GM18909 (cell line): Measurements from ENCODE around the gene FKBP3.
"Not testable (repeated sequence)": the region's sequence is repeated elsewhere in the genome, so short reads cannot be mapped to it uniquely, and the experiment has no call there.

Source experiments
- ATAC-seq: cut with Tn5 transposase; IDR thresholded peaks from one replicate; pipeline ENCODE4 v1.9.1; 2021; ENCODE audit warnings: mild to moderate bottlenecking; ENCODE audit not compliant: unreplicated experiment, poor library complexity

The FKBP3 gene

GRCh38 chr14:45118594-45118993, 15.7 kb downstream of the FKBP3 start:
- ATAC-seq: no peak

DNA sequence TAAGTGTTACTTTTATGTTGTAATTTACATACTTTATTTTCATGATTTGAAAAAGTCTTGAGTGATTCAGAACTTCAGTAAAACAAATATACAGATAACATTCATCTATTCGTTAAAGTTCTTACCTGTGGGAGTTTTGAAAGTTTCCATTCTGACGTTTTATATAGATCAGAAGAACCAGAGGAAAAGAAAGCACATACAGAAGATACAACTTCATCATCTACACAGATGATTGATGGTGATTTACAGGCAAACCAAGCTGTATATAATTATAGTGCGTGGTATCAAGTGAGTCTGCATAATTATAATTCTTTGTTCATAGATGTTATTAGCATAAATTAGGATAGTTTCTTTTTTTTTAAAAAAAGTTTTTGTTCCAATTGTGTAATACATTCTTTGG, 20.0 kb downstream of the FKBP3 start:
- ATAC-seq: no peak

DNA sequence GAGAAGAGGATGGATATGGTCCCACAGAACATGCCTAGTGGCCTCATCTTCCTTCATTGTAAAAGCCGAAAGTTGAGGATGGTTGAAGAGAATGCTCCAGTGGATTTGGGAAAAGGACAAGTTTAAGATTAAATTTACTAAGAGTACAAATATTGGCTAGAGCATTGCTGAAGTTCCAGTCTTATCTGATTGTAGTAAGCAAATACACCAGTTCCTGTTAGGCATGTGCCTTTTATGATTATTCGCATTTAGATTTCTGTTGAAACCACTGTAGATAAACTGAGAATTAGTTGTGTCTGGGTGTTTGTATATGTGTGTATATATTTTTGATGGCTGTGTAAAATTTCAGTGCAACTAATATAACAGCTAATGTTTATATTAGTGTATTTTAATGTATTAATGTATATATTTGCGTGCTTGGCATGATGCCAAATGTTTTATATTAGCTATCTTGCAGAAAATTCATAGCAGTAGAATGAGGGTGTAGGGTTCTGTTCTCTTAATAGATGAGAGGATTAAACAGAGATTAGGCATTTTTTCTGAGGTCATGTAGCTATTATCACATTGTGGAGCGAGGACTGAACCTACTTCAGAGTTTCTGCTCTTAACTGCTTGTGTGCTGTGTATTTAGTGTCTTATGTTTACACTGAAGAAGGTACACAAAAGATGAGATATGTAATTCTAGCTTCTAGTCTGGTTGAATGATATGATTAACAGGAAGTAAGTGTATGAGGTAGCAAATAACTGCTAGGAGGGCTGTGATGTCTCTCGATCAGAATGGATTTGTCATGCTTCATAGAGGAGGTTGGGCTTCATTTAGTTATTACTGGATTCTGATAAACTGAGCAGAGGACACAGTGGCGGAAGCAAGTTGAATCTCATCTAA, 21.1 kb downstream of the FKBP3 start:
- ATAC-seq: no peak

DNA sequence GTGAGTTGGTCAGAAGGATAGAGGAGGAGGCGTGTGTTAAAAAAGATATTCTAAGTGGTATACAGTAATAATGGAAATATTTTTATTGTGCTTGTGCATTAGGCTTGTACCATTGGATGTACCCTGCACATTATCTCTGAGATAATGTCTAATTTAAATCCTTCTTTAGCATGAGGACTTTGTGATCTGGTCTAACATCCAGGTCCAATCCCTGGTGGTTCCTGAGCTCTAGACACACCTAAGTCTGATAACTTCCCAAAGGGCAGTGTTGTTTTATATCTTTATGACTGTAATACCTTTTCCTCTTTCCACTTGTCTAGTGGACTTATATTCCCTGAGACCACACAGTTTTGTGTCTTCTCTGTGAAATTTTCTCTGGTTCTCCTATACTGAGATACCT, 29.7 kb downstream of the FKBP3 start:
- ATAC-seq: no peak

DNA sequence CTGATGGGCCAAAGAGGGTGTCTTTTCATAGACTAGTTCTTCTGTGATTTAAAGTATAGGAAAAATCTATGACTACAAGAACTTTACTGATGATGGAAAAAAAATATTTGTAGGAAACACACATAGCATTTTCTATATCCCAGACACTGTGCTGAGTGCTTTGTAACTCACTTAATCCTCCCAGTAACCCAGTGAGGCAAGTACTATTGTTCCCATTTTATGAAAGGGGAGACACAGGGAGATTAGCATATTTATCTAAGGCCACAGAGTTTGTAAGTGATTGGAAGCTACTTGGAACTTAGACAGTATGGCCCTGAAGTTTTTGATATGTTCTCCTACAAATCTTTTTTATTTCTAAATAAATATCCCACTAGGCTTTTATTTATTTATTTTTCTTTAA, 30.5 kb downstream of the FKBP3 start:
- no peak for ATAC-seq

DNA sequence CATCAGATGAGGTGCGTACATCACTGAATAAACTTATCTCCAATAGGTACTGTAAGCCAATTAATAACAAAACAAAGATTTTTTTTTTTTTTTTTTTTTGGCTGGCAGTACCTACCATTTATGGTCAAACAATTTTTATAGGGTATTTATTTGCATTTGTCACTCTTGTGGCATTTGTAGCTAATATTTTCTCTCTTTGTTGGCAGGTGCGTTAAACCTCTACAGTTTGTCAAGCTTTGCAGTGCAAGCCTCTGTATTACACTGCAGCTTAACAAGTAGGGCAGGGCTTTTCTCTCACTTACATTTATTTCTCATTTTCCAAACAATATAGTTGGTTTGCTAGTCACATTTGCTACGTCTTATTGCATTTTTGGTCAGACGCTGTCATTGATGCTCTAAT, 38.1 kb downstream of the FKBP3 start:
- ATAC-seq: no peak

- ATAC-seq: no peak
These were observed 39.1 kb downstream of the FKBP3 start for GRCh38 chr14:45095143-45095542.

DNA sequence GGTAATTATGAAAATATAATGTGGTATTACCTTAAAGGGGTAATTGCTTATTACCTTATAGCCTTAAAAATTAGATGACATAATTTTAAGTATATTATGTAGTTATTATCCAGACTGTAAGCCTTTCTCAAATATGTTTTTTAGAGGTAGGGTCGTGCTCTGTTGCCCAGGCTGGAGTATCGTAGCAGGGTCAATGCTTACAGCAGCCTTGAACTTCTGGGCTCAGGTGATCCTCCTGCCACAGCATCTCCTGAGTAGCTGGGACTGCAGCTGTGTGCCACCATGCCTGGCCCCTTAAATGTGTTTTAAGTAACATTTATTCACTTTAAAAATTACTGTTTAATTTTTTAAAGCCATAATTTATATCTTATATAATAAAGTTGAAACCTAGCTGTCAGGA, 40.0 kb downstream of the FKBP3 start:
- no peak for ATAC-seq

DNA sequence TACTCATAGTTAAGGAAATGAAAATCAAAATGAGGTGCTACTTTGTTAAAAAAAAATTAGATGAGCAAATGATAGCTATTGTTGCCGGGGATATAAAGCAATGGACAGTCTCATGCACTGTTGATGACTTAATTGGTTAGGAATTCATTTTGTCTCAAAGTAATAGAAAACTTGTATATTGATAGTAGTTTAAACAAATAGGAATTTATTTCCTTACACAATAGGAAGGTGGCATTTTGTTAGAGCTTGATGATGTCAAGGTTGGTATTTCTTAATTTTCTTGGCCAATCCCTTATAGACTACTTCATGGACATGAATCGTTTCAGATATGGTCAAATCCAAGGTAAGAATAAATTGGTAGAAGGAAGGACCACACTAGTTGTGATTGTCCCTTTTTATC, 42.6 kb downstream of the FKBP3 start:
- ATAC-seq: no peak

DNA sequence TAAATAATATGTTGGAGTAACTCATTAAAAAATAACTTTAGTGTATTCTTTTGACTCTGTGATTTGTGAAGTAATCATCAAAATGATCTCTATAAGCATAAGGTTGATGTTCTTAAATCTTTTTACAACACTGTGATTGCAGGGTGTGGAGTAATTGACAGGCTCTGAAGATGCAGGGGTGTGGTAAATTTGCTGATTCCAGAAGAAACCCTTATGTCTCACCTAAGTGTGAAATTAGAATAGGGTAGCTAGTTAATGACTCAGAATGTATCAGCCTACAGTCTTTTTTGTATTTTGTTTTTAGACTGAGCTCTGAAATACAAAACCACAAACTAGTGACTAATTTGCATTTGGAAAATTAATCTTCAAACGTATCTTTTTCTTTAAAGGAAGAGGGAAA, 44.5 kb downstream of the FKBP3 start:
- ATAC-seq: peak; percentile 80

DNA sequence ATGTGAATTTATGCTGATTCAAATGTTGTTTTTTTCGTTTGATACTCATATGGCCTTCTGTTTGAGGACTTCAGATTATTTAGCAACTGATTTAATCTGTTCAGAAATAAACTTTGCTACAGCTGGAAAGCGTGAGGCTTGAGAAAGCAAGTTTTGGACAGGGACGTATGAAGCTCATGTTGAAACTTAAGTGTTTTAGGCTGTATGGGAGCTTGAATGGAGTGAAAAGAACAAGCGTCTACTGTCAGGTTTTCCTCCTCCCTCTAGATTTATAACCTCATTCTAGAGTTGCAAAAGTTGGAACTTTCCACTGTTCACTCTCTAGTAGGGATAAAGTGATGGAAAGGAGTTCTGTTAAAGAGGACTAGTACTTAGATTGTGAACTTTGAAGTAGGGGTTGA, 49.3 kb downstream of the FKBP3 start:
- no peak for ATAC-seq

GRCh38 chr14:45083976-45084722, 50.1 kb downstream of the FKBP3 start, which contains the start of gene PRPF39:
Gene PRPF39, plus strand, starts transcription at chr14:45084116. Its CDS starts 11,124 bp downstream, at chr14:45095240.
- peak; percentile 89 for ATAC-seq

GRCh38 chr14:45083617-45083975, 50.7 kb downstream of the FKBP3 start:
- ATAC-seq: no peak

- ATAC-seq: no peak
These were observed 51.9 kb downstream of the FKBP3 start for GRCh38 chr14:45082420-45082819.

GRCh38 chr14:45081096-45081495, 53.2 kb downstream of the FKBP3 start:
- not testable (repeated sequence) for ATAC-seq

- not testable (repeated sequence) for ATAC-seq
These were observed 53.8 kb downstream of the FKBP3 start for GRCh38 chr14:45080416-45080968.

DNA sequence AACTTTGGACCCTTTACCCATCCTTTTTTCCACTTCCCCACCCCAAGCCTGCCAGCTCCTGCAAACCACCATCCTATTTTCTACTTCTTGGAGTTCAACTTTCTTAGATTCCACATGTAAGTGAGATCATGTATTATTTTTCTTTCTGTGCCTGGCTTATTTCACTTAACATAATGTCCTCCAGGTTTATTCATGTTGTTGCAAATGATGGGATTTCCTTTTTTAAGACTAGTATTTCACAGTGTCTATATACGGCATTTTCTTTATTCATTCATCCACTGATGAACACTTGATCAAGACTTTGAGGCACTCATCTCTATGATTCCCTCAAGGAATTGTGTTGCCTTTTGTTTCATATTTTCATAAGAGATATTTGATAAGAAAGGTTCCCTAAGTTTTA, 56.0 kb downstream of the FKBP3 start:
- no peak for ATAC-seq

DNA sequence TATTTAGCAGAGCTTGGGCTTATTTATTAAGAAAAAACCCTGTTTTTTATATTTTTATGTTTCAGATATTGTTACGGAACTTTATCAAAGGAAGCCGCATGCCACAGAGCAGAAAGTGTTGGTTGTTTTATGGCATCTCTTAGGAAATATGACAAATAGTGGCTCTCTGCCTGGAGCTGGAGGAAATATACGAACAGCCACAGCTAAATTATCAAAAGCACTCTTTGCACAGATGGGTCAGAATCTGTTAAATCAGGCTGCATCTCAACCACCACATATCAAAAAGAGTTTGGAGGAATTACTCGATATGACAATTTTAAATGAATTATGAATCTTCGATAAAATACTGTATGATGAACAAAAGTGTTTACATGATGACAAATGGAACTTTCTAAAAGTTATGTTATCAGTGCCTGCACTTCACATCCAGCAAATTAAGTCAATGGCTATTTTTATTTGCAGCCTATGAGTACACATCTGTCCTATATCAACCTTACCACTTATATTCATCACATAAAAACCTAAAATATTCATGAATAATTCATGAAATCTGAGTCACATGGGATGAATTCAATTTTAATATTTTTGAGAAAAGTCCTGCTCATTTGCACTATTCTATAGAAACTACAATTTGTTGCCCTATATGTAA, 60.9 kb downstream of the FKBP3 start:
- ATAC-seq: no peak

- no peak for ATAC-seq
These were observed 62.2 kb downstream of the FKBP3 start for GRCh38 chr14:45072126-45072525.

DNA sequence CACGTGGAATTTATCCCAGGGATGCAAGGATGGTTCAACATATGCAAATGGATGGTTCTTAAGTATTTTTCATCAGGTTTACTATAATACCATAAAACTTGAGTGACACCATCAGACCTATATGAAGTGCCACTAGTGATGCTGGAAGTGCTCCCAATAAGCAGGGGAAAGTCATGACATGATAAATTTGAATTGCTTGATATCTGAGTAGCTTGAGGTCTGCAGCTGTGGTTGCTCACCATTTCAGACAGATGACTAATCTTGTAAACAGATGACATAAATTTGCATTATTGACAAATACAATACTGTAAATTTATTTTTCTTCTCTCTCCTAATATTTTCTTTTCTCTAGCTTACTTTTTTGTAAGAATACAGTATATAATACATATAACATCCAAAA, 64.1 kb downstream of the FKBP3 start:
- ATAC-seq: no peak

- ATAC-seq: no peak
These were observed 65.9 kb downstream of the FKBP3 start for GRCh38 chr14:45068396-45068795.
